ENCODE measurements around the gene ANKH. TPM values are rescaled to one million over a fixed set of nuclear protein-coding genes. Genes with fewer than 3 reads are reported as not detected.

ANKH gene
- total and polyA plus RNA-seq, 2 of the 13 experiments (the other 11 are each of a cell fraction or from before 2014, with no cell fraction given), result 25.0 to 36.0 TPM

GRCh38 chr5:14664270-14665100, 207.1 kb downstream of the ANKH start, which contains the start of gene OTULIN (continued):
- no peak for TF ChIP-seq SRSF1 (optimal IDR thresholded peaks at IDR 0.05; ENCODE audit: low read depth, low read length)
- peak; percentile 93; the same call in 1 of the 2 replicates for TF ChIP-seq ZNF552 (CRISPR knock-in tag; IDR thresholded peaks at IDR 0.05; ENCODE audit: borderline replicate concordance)
- 0 out of 2 replicates have a peak, but pooled peaks have one; percentile 51 for TF ChIP-seq TEAD2 (CRISPR knock-in tag; IDR thresholded peaks at IDR 0.05)
- no peak for TF ChIP-seq ZNF567 (CRISPR knock-in tag; IDR thresholded peaks at IDR 0.05; ENCODE audit: borderline replicate concordance)
- TF ChIP-seq GMEB1 (CRISPR knock-in tag; IDR thresholded peaks at IDR 0.05; ENCODE audit: borderline replicate concordance), result peak; percentile 88
- TF ChIP-seq ZNF609 (CRISPR knock-in tag; IDR thresholded peaks at IDR 0.05; ENCODE audit: borderline replicate concordance), result no peak
- no peak; the same call in 1 of the 2 replicates for TF ChIP-seq ZNF337 (CRISPR knock-in tag; IDR thresholded peaks at IDR 0.05; ENCODE audit: borderline replicate concordance, low read depth)
- TF ChIP-seq GTF3A (CRISPR knock-in tag; conservative IDR thresholded peaks at IDR 0.05), result no peak
- TF ChIP-seq KDM2A (CRISPR knock-in tag; IDR thresholded peaks at IDR 0.05; ENCODE audit: borderline replicate concordance, low read depth), result peak; percentile 89
- peak; percentile 53; the same call in 1 of the 2 replicates for TF ChIP-seq PHF20 (CRISPR knock-in tag; IDR thresholded peaks at IDR 0.05)
- TF ChIP-seq, protein P1, sequence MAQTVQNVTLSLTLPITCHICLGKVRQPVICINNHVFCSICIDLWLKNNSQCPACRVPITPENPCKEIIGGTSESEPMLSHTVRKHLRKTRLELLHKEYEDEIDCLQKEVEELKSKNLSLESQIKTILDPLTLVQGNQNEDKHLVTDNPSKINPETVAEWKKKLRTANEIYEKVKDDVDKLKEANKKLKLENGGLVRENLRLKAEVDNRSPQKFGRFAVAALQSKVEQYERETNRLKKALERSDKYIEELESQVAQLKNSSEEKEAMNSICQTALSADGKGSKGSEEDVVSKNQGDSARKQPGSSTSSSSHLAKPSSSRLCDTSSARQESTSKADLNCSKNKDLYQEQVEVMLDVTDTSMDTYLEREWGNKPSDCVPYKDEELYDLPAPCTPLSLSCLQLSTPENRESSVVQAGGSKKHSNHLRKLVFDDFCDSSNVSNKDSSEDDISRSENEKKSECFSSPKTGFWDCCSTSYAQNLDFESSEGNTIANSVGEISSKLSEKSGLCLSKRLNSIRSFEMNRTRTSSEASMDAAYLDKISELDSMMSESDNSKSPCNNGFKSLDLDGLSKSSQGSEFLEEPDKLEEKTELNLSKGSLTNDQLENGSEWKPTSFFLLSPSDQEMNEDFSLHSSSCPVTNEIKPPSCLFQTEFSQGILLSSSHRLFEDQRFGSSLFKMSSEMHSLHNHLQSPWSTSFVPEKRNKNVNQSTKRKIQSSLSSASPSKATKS (CRISPR knock-in tag; IDR thresholded peaks at IDR 0.05), result no peak
- TF ChIP-seq ATF6 (CRISPR knock-in tag; conservative IDR thresholded peaks at IDR 0.05), result no peak
- peak; percentile 71; the same call in 1 of the 2 replicates for TF ChIP-seq EED (CRISPR knock-in tag; IDR thresholded peaks at IDR 0.05)
- TF ChIP-seq MXD4 (CRISPR knock-in tag; IDR thresholded peaks at IDR 0.05), result peak; percentile 88
- no peak for TF ChIP-seq SYNCRIP (IDR thresholded peaks at IDR 0.05; ENCODE audit: insufficient read depth, low read depth, low read length)
- peak; percentile 87 for TF ChIP-seq GABPB1 (CRISPR knock-in tag; IDR thresholded peaks at IDR 0.05)
- peak; percentile 81 for TF ChIP-seq HOXA5 (CRISPR knock-in tag; IDR thresholded peaks at IDR 0.05)
- TF ChIP-seq CBFB (CRISPR knock-in tag; IDR thresholded peaks at IDR 0.05), result peak; percentile 74
